H1 (cell line): ENCODE measurements around the gene KCNT1. TPM values are rescaled to one million over a fixed set of nuclear protein-coding genes. Genes with fewer than 3 reads are reported as not detected.

Experiments used
- CTCF ChIA-PET: fragments of 300-600 bp; sonication (Branson Sonifier 250); formaldehyde crosslinking; loops from one replicate; lab custom pipeline; 2021; ENCODE audit not compliant: partially characterized antibody; lab: Charles Lee
- POLR2A ChIA-PET: fragments of 300-600 bp; sonication (Branson Sonifier 250); formaldehyde crosslinking; loops from one replicate; lab custom pipeline; 2021; ENCODE audit warnings: inconsistent platforms; ENCODE audit not compliant: partially characterized antibody; lab: Charles Lee
- DNase-seq, 2 experiments: peaks; one replicate each; pipeline versions ENCODE4 v3.0.0 to v3.0.0-alpha.2; 2010 to 2022; ENCODE audit warnings: low spot score in 2 of 2, low read depth in 1 of 2, mixed read lengths in 1 of 2
- FAIRE-seq: peaks from 2 replicates; lab custom pipeline; 2011; peaks lifted over from hg19 to GRCh38; lab: Jason Lieb, UNC
- H2AFZ ChIP-seq: 2 replicates; pipeline ENCODE4 v1.8.1; 2012; ENCODE audit warnings: low read length, inconsistent platforms
- H2AK5ac ChIP-seq: 2 replicates; pipeline ENCODE4 v1.6.1; 2013; ENCODE audit warnings: low read depth, low read length
- H2BK120ac ChIP-seq: replicated peaks from 2 replicates; pipeline ENCODE3; 2013; ENCODE audit warnings: low read depth, low read length, inconsistent platforms
- H2BK12ac ChIP-seq: 2 replicates; pipeline ENCODE4 v1.6.1; 2013; ENCODE audit warnings: low read depth, low read length
- H2BK15ac ChIP-seq: 2 replicates; pipeline ENCODE4 v1.6.1; 2013; ENCODE audit warnings: low read length
- H2BK20ac ChIP-seq: 2 replicates; pipeline ENCODE4 v1.6.1; 2013; ENCODE audit warnings: low read length
- H2BK5ac ChIP-seq: 2 replicates; pipeline ENCODE4 v1.6.1; 2013; ENCODE audit warnings: low read depth, low read length
- H3K14ac ChIP-seq: 2 replicates; pipeline ENCODE4 v1.6.1; 2013; ENCODE audit warnings: inconsistent platforms; ENCODE audit not compliant: insufficient read length
- H3K18ac ChIP-seq: 2 replicates; pipeline ENCODE4 v1.6.1; 2013; ENCODE audit warnings: low read length; ENCODE audit errors: extremely low read depth
- H3K23ac ChIP-seq: 2 replicates; pipeline ENCODE4 v1.6.1; 2013; ENCODE audit warnings: inconsistent platforms; ENCODE audit not compliant: insufficient read length
- H3K23me2 ChIP-seq: 2 replicates; pipeline ENCODE4 v1.6.1; 2013; ENCODE audit warnings: low read depth, low read length
- H3K27ac ChIP-seq: 2 replicates; pipeline ENCODE4 v1.6.1; 2011; ENCODE audit warnings: low read depth, low read length, inconsistent platforms
- H3K27me3 ChIP-seq, 4 experiments: replicated peaks in 1 of 4; 1 replicate in 1 of 4; 2 replicates in 3 of 4; pipeline versions ENCODE4 v1.6.1 to v1.8.1; 2011 to 2013; ENCODE audit warnings: low read length in 3 of 4, mild to moderate bottlenecking in 3 of 4, inconsistent platforms in 2 of 4, mixed read lengths in 2 of 4, moderate library complexity in 1 of 4; ENCODE audit not compliant: control insufficient read depth in 3 of 4, insufficient read depth in 3 of 4; ENCODE audit errors: extremely low read depth in 1 of 4
- H3K36me3 ChIP-seq, 4 experiments: 2 replicates each; pipeline versions ENCODE4 v1.6.1 to v1.8.1; 2011 to 2013; ENCODE audit warnings: mild to moderate bottlenecking in 4 of 4, low read length in 3 of 4, moderate library complexity in 2 of 4, control low read depth in 1 of 4, inconsistent platforms in 1 of 4; ENCODE audit not compliant: insufficient read depth in 4 of 4, control insufficient read depth in 2 of 4
- H3K4ac ChIP-seq: replicated peaks from 2 replicates; pipeline ENCODE3; 2013; ENCODE audit warnings: low read length, low read depth, mixed read lengths, inconsistent platforms; ENCODE audit not compliant: insufficient read length
- H3K4me1 ChIP-seq, 4 experiments: replicated peaks in 1 of 4; 1 replicate in 1 of 4; 2 replicates in 3 of 4; pipeline versions ENCODE4 v1.6.1 to v1.8.1; 2011 to 2013; ENCODE audit warnings: low read length in 3 of 4, inconsistent platforms in 2 of 4, mixed read lengths in 1 of 4; ENCODE audit not compliant: insufficient read depth in 4 of 4, control insufficient read depth in 3 of 4
- H3K4me2 ChIP-seq, 2 experiments: 2 replicates each; pipeline versions ENCODE4 v1.6.1 to v1.8.1; 2011 to 2013; ENCODE audit warnings: low read depth in 2 of 2, low read length in 2 of 2, control low read depth in 1 of 2, inconsistent platforms in 1 of 2, mild to moderate bottlenecking in 1 of 2; ENCODE audit not compliant: insufficient read depth in 1 of 2
- H3K4me3 ChIP-seq, 4 experiments: fragments of 200-600, 300-600 bp in 1 of 4; sonication (generic), shearing (Covaris generic), sonication (Bioruptor Twin) in 1 of 4; 2 replicates each; pipeline versions ENCODE4 v1.5.1 to v1.8.1; 2011 to 2016; ENCODE audit warnings: low read length in 4 of 4, low read depth in 3 of 4, control low read depth in 2 of 4, inconsistent platforms in 2 of 4, mild to moderate bottlenecking in 2 of 4, mixed read lengths in 1 of 4, moderate library complexity in 1 of 4; ENCODE audit not compliant: insufficient read depth in 2 of 4; ENCODE audit errors: extremely low read depth in 1 of 4
- H3K56ac ChIP-seq: replicated peaks from 2 replicates; pipeline ENCODE3; 2013; ENCODE audit warnings: low read depth, mild to moderate bottlenecking, mixed read lengths, low read length, inconsistent platforms; ENCODE audit not compliant: insufficient read length
- H3K79me1 ChIP-seq: 2 replicates; pipeline ENCODE4 v1.6.1; 2013; ENCODE audit warnings: low read depth, low read length, control low read depth
- H3K79me2 ChIP-seq, 2 experiments: 2 replicates each; pipeline versions ENCODE4 v1.6.1 to v1.8.1; 2012 to 2013; ENCODE audit warnings: low read length in 2 of 2, mild to moderate bottlenecking in 2 of 2, inconsistent platforms in 1 of 2; ENCODE audit not compliant: insufficient read depth in 2 of 2, control insufficient read depth in 1 of 2
- H3K9ac ChIP-seq, 4 experiments: replicated peaks in 1 of 4; 1 replicate in 1 of 4; 2 replicates in 3 of 4; pipeline versions ENCODE4 v1.6.1 to v1.8.1; 2011 to 2013; ENCODE audit warnings: low read depth in 3 of 4, low read length in 3 of 4, control low read depth in 2 of 4, mild to moderate bottlenecking in 2 of 4, moderate library complexity in 2 of 4, inconsistent platforms in 1 of 4; ENCODE audit errors: extremely low read depth in 1 of 4
- H3K9me3 ChIP-seq, 2 experiments: 2 replicates each; pipeline versions ENCODE4 v1.6.1 to v1.8.1; 2012 to 2013; ENCODE audit warnings: mild to moderate bottlenecking in 2 of 2, moderate library complexity in 2 of 2, control low read depth in 1 of 2, inconsistent platforms in 1 of 2, low read depth in 1 of 2, low read length in 1 of 2, mixed read lengths in 1 of 2; ENCODE audit not compliant: insufficient read depth in 2 of 2
- H4K20me1 ChIP-seq, 2 experiments: replicated peaks in 1 of 2; 2 replicates each; pipeline versions ENCODE3 to v1.8.1; 2011 to 2013; ENCODE audit warnings: inconsistent platforms in 2 of 2, low read length in 2 of 2, mild to moderate bottlenecking in 1 of 2; ENCODE audit not compliant: insufficient read depth in 2 of 2, control insufficient read depth in 1 of 2
- H4K5ac ChIP-seq: 2 replicates; pipeline ENCODE4 v1.6.1; 2013; ENCODE audit warnings: low read length, low read depth, mixed read lengths, inconsistent platforms; ENCODE audit not compliant: insufficient read length
- H4K8ac ChIP-seq: 2 replicates; pipeline ENCODE4 v1.8.0; 2013; ENCODE audit warnings: mild to moderate bottlenecking, moderate library complexity, low read length, inconsistent platforms; ENCODE audit not compliant: insufficient read depth; ENCODE audit errors: extremely low read depth
- H4K91ac ChIP-seq: replicated peaks from 2 replicates; pipeline ENCODE3; 2013; ENCODE audit warnings: low read length, mixed read lengths, inconsistent platforms; ENCODE audit not compliant: insufficient read length
- CTBP2 ChIP-seq: IDR thresholded peaks from 2 replicates; pipeline ENCODE4 v1.7.0; 2011; ENCODE audit warnings: borderline replicate concordance, mild to moderate bottlenecking, moderate library complexity, mixed read lengths, low read length; ENCODE audit not compliant: insufficient read depth, insufficient read length
- CTCF ChIP-seq, 3 experiments: IDR thresholded peaks; 1 replicate in 2 of 3; 2 replicates in 1 of 3; pipeline versions ENCODE4 v1.5.1 to v1.6.1; 2011; ENCODE audit warnings: low read length in 3 of 3, mild to moderate bottlenecking in 3 of 3, inconsistent platforms in 2 of 3, low read depth in 1 of 3, moderate library complexity in 1 of 3; ENCODE audit not compliant: insufficient read depth in 1 of 3; ENCODE audit errors: control extremely low read depth in 1 of 3
- WGBS, 2 experiments: shearing (Covaris generic) in 1 of 2; methylation state at CpG; one replicate each; pipeline versions ENCODE4 v1.1.6 to v1.1.7; 2013 to 2015; ENCODE audit warnings: low lambda C conversion rate in 2 of 2, mixed read lengths in 2 of 2, inconsistent platforms in 1 of 2, low coverage in 1 of 2, missing lambda C conversion rate in 1 of 2; ENCODE audit not compliant: insufficient replicate concordance in 2 of 2, insufficient coverage in 1 of 2, insufficient read length in 1 of 2; ENCODE audit errors: extremely low coverage in 1 of 2, missing lambda C conversion rate in 1 of 2; 5-methylcytosine and 5-hydroxymethylcytosine counted together
- polyA plus RNA-seq, 7 experiments: library from polyadenylated mRNA; depleted of rRNA in 3 of 7; stranded (reverse) in 5 of 7; unstranded in 2 of 7; fragments of >200 nt in 5 of 7; fragments of 200-250 nt in 2 of 7; gene quantifications; 1 replicate in 5 of 7; 2 replicates in 1 of 7; 4 replicates in 1 of 7; pipeline versions ENCODE4 v1.2.1 to v1.2.3, GENCODE V29; 2011 to 2013; ENCODE audit warnings: missing spikeins in 2 of 7, mixed read lengths in 2 of 7
- total RNA-seq: library from RNA; stranded (reverse); fragmentation: NEBNext Ultra II Directional; extraction: Animal tissue kit (Norgen Biotek cat#: 25700); gene quantifications from 2 replicates; pipeline ENCODE4 v1.2.1, GENCODE V29; 2021

Gene KCNT1
- total and polyA plus RNA-seq, 2 of the 8 experiments (the other 6 are each of a cell fraction or from before 2014, with no cell fraction given), result 0.13 to 0.20 TPM

- Histone ChIP-seq H3K36me3 (no peaks in the 10 kb centered on the region), H2AFZ (no peak overlapping the region), H2AK5ac (no peak overlapping the region), H2BK120ac (no peak overlapping the region), H4K91ac (no peak overlapping the region), H3K14ac (no peak overlapping the region), H3K4me1 (no peaks in the 10 kb centered on the region), H2BK5ac (no peak overlapping the region), H3K18ac (no peak overlapping the region), H2BK12ac (no peak overlapping the region), H3K9me3 (0 out of 4 replicates have a peak, but pooled peaks cover 0 to 9% of the 10 kb centered on the region in 2 experiments), H4K8ac (no peak overlapping the region), H3K23me2 (peaks cover 8% of the 10 kb centered on the region; the same call in 1 of the 2 replicates), H3K79me2 (no peaks in the 10 kb centered on the region), H3K23ac (no peak overlapping the region), H3K56ac (no peak overlapping the region), H3K4me3 (no peak overlapping the region), H2BK20ac (no peak overlapping the region), H4K5ac (no peak overlapping the region), H4K20me1 (peaks cover 0 to 3% of the 10 kb centered on the region in 2 experiments), H3K27me3 (no peaks in the 10 kb centered on the region), H3K79me1 (no peaks in the 10 kb centered on the region), H3K9ac (no peak overlapping the region), H3K4ac (no peak overlapping the region), H2BK15ac (no peak overlapping the region), H3K27ac (no peak overlapping the region), H3K4me2 (no peak overlapping the region)
- FAIRE-seq (no peak), DNase-seq (no peak)
- CTCF ChIA-PET, result interaction anchor here (0.9 kb wide), 1 partner anchor 60 kb away, joined by 3 read pairs; no protein-coding TSS in a partner anchor
- TF ChIP-seq CTCF (IDR thresholded peaks at IDR 0.05; ENCODE audit: control extremely low read depth in 1 of 3, insufficient read depth in 1 of 3, low read depth in 1 of 3, low read length in 3 of 3), result no peak
- TF ChIP-seq CTBP2, result no peak
- POLR2A ChIA-PET, result no interaction called here
- 82% methylated on average over 12 of the region's 14 CpGs; no CpG with 5 or more reads in 1 of the 2 experiments for WGBS, 2 experiments
Observed at GRCh38 chr9:135753391-135754105, 51.6 kb downstream of the KCNT1 start.
